Activated T-cell treated with anti-CD3 and anti-CD28 coated beads for 48 hours (primary cell): ENCODE results near the gene COG5.
A peak's percentile ranks its signal among the peaks of the same experiment; 100 is the strongest.
"Not testable (repeated sequence)": the region's sequence is repeated elsewhere in the genome, so short reads cannot be mapped to it uniquely, and the experiment has no call there.

Source experiments
- DNase-seq: peaks from one replicate; pipeline ENCODE4 v3.0.0-alpha.2; 2020; ENCODE audit warnings: low read depth

Gene COG5

GRCh38 chr7:107179326-107180164, 384.2 kb downstream of the COG5 start:
- DNase-seq = no peak

- DNase-seq = no peak
Measured at GRCh38 chr7:107173691-107174406, 389.9 kb downstream of the COG5 start.

- no peak for DNase-seq
Measured at GRCh38 chr7:107173191-107173590, 390.5 kb downstream of the COG5 start.

GRCh38 chr7:107172276-107173032, 391.3 kb downstream of the COG5 start:
- no peak for DNase-seq

GRCh38 chr7:107171496-107171895, 392.2 kb downstream of the COG5 start:
- no peak for DNase-seq

GRCh38 chr7:107170051-107170915, 393.4 kb downstream of the COG5 start:
- DNase-seq = no peak

GRCh38 chr7:107169120-107170050, 394.3 kb downstream of the COG5 start:
- peak; percentile 87 for DNase-seq

GRCh38 chr7:107168233-107169119, 395.2 kb downstream of the COG5 start, which contains the start of gene HBP1:
Gene HBP1, plus strand, starts transcription at chr7:107169003. Its CDS starts 10,891 bp downstream, at chr7:107179894.
- peak; percentile 93 for DNase-seq

- peak; percentile 54 for DNase-seq
Measured at GRCh38 chr7:107167483-107168232, 396.1 kb downstream of the COG5 start.

- no peak for DNase-seq
Measured at GRCh38 chr7:107166736-107167426, 396.8 kb downstream of the COG5 start.

- DNase-seq = no peak
Measured at GRCh38 chr7:107165341-107165740, 398.4 kb downstream of the COG5 start.

GRCh38 chr7:107164092-107164491, 399.6 kb downstream of the COG5 start:
- no peak for DNase-seq

- no peak for DNase-seq
Measured at GRCh38 chr7:107162475-107162874, 401.2 kb downstream of the COG5 start.

- DNase-seq = no peak
Measured at GRCh38 chr7:107161415-107161814, 402.3 kb downstream of the COG5 start.

GRCh38 chr7:107160389-107160788, 403.3 kb downstream of the COG5 start:
- DNase-seq = no peak

GRCh38 chr7:107158028-107158427, 405.7 kb downstream of the COG5 start:
- no peak for DNase-seq

- DNase-seq = no peak
Measured at GRCh38 chr7:107157091-107157490, 406.6 kb downstream of the COG5 start.

GRCh38 chr7:107155726-107156125, 408.0 kb downstream of the COG5 start:
- not testable (repeated sequence) for DNase-seq
